ENCODE data around the gene GOLT1B.

GOLT1B gene

DNA sequence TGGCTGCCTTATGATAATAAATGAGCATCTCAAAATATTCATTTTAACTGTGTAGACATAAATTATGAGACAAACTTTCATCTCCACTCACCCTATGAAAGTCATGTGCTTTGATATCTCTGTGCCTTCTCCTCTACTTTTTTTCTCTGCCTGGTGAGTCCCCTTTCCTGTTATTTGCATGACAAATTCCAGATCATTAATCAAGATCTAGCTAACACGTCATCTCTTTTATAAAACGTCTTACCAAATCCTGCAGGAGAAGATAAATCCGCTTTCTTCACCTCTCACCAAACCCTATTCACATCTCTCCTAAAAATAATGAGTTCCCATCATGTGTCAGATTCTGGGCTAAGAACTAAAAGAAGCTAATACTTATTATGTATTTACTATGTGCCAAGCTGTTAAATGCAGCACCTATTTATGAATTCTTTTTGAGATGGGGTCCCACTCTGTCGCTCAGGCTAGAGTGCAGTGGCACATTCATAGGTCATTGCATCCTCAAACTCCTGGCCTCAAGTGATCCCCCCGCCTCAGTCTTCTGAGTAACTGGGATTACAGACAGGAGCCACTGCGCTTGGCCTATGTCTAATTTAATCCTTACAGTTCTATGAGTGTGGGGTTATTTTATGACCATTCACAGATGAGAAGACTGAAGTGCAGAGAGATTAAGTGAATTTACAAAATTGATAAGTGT lies 51.2 kb downstream of the GOLT1B start:
- TF ChIP-seq, protein P1, sequence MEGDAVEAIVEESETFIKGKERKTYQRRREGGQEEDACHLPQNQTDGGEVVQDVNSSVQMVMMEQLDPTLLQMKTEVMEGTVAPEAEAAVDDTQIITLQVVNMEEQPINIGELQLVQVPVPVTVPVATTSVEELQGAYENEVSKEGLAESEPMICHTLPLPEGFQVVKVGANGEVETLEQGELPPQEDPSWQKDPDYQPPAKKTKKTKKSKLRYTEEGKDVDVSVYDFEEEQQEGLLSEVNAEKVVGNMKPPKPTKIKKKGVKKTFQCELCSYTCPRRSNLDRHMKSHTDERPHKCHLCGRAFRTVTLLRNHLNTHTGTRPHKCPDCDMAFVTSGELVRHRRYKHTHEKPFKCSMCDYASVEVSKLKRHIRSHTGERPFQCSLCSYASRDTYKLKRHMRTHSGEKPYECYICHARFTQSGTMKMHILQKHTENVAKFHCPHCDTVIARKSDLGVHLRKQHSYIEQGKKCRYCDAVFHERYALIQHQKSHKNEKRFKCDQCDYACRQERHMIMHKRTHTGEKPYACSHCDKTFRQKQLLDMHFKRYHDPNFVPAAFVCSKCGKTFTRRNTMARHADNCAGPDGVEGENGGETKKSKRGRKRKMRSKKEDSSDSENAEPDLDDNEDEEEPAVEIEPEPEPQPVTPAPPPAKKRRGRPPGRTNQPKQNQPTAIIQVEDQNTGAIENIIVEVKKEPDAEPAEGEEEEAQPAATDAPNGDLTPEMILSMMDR (IDR thresholded peaks at IDR 0.05; ENCODE audit: low read depth, low read length, missing control alignments), result no peak
- no peak for DNase-seq (ENCODE audit: low read depth)
- H3K4me3 ChIP-seq (ENCODE audit: low read depth, low read length), result no peak overlapping the region
- in situ Hi-C loops (cut with HindIII; ENCODE audit: low sequenced_read_pairs), result no loop called here

DNA sequence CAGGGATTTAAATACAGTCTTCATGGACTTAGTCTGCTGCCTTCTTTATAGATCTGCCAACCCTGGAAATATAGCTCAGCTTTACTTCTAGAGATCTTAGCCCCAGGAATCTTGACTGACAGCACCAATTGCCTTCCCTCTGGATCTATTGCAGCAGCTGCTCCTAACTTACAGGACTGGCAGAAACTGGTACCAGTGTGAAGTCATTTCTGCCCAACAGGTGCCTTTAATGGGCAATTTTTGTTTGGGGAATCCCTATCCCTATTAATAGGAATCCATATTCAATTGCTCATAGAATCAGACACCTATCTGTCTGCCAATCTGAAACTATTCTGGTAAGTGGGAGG lies 51.7 kb downstream of the GOLT1B start:
- H3K4me3 ChIP-seq (ENCODE audit: low read depth, low read length), result no peak overlapping the region
- TF ChIP-seq, protein P1 (IDR thresholded peaks at IDR 0.05; ENCODE audit: low read depth, low read length, missing control alignments), result no peak
- in situ Hi-C loops (cut with HindIII; ENCODE audit: low sequenced_read_pairs), result no loop called here

DNA sequence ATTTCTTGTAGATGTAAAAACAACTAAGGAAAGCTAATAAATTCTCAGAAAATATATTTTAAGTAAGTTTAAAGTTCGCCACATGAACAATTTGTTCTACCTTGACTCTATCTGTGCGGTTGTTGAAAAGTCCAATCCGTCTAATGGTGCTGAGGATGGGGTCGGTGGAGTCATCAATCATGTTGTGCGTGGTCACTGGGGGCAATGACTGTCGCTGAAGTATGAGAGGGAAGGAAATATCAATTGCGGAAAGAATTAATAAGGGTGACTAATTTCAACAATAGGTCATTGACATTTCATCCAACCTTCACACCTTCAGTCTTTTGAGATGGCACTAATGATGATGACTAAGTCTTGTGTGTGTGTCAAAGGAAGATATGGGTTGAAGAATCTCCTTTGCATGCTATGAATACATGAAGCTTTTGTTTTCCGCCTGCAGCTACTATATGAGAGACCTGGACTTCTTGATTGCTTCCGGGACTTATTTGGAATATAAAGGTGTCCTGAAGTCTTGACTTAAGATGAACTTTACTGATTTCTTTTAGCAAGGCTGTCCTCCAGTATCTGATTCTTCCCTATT lies 56.6 kb downstream of the GOLT1B start:
- in situ Hi-C loops (cut with HindIII; ENCODE audit: low sequenced_read_pairs), result no loop called here
- H3K4me3 ChIP-seq (ENCODE audit: low read depth, low read length), result no peak overlapping the region
- DNase-seq (ENCODE audit: low read depth), result no peak
- TF ChIP-seq, protein P1 (IDR thresholded peaks at IDR 0.05; ENCODE audit: low read depth, low read length, missing control alignments), result no peak

More for the DNA sequence above, 51.7 kb downstream of the GOLT1B start:
- no peak for DNase-seq (ENCODE audit: low read depth)

DNA sequence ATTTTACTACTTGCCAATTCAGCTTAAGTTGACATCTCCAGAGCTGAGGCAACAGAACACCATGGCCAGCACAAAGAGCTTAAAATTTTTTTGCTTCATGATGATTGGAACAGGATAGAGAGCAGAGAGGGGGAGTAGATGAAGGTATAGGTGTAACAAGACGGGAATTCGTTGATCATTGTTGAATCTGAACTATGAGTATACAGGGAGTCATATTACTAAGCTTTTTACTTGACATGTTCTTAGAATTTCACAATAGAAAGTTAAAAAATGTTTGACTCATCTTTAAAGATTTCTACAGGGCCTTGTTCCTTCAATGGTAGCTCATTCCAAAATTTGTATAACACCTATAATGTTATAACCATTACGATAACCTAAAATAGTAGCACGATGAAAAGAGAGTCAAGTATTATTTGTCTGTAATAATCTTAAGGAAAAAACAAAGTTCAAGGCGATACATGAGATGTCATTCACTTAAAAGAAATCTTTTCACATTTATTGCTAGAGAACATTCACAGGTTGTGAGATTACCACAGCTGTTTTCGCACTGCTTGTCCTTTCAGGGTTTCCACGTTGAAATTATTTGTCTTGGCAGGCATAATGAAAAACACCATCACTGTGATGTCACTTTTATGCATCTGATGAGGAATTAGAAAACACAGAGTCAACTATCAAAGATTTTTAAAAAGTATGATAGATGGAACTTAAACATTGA lies 58.4 kb downstream of the GOLT1B start:
- no peak overlapping the region for H3K4me3 ChIP-seq (ENCODE audit: low read depth, low read length)
- in situ Hi-C loops (cut with HindIII; ENCODE audit: low sequenced_read_pairs), result no loop called here
- DNase-seq (ENCODE audit: low read depth), result no peak
- TF ChIP-seq, protein P1 (IDR thresholded peaks at IDR 0.05; ENCODE audit: low read depth, low read length, missing control alignments), result no peak

DNA sequence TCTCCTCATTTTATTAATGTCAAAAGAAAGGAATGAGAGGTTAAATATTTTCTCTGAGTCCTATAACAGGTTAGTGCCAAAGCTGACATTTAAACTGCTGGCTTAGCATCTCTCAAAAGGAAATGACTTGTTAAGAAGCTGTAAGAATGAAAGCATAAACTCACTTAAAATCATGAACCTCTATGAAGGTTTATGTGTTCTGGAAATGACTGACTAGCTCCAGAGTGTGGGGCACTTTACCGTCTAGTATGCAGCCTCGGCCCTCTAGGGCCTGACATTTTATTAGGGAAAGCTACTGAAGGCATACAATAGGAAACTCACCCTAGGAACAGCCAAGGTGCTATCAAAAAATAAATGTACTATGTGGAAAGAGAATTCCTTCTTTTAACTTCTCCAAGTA lies 59.6 kb downstream of the GOLT1B start:
- DNase-seq (ENCODE audit: low read depth), result no peak
- no peak overlapping the region for H3K4me3 ChIP-seq (ENCODE audit: low read depth, low read length)
- TF ChIP-seq, protein P1 (IDR thresholded peaks at IDR 0.05; ENCODE audit: low read depth, low read length, missing control alignments), result no peak
- in situ Hi-C loops (cut with HindIII; ENCODE audit: low sequenced_read_pairs), result no loop called here

DNA sequence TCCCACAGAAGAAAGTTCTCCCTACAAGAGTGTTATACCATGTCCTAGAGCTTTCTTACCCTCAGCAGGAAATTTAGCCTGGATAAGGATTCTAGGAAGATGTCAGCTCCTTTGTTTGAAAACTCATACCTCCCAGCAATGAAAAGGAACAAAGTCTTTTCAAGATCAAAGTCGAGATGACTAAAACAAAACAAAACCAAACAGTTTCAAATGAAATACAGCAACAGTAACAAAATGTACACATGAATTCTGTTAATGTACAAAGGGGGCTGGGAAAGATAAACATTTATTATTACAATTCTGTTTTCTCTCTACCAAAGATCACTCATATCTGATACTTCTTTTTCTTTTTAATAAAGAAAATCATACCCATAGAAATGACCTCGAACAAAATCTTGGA lies 61.3 kb downstream of the GOLT1B start:
- in situ Hi-C loops (cut with HindIII; ENCODE audit: low sequenced_read_pairs), result no loop called here
- H3K4me3 ChIP-seq (ENCODE audit: low read depth, low read length), result no peak overlapping the region
- TF ChIP-seq, protein P1 (IDR thresholded peaks at IDR 0.05; ENCODE audit: low read depth, low read length, missing control alignments), result no peak
- no peak for DNase-seq (ENCODE audit: low read depth)

Data from astrocyte of the cerebellum (primary cell).